Measurements from ENCODE around the gene CAMK2D.

The CAMK2D gene

DNA sequence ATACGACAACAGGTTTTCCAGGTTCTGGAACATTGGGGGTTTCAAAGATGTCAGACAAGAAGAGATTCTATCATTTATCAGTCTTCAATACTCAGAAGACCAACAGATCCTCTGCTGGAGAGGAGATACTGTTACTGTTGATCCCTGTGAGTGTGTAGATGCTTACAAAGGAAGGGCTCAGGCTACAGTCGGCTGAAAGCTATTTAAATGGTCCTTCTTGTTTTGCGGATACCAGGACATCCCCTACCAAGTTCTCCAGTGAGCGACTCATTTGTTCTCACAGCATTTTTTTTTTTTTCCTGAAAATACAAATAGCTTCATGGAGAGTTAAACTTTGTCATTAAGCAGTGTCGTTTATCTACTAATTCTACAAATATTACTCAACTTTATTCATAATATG lies 201.6 kb downstream of the CAMK2D start:
- no peak for DNase-seq

- DNase-seq: no peak
Observed at GRCh38 chr4:113556382-113557134, 205.0 kb downstream of the CAMK2D start.

DNA sequence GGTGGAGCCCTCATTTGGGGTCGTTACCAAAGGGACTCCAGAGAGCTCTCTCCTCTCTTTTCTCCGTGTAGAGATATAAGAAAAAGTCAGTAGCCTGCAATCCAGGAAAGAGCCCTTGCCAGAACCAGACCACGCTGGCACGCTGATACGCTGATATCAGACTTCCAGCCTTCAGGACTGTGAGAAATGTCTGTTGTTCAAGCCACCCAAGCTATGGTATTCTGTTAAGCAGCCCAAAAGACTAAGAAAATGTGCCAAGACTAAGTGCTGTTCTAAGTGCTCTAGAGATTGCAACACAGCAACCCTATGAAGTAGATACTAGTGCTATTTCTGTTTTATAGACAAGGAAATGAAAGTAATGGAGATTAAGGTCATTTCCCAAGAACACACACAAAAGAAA lies 205.7 kb downstream of the CAMK2D start:
- no peak for DNase-seq

DNA sequence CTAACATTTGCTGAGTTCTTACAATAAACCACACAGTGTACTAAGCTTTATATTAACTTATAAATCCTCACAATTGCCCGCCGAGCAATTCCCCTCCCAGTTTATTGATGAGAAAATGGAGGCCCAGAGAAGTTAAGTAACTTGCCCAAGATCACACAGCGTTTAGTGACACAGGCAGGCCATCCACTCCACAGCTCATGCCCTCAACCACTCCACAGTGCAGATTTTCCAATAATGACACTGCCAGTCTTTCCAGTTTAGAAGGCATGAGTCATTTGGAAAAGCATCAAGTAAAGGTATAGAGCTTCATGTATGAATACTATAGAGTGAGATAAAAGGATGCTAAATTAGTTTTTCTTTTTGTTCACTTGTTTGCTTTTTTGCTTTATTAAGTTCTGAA lies 208.5 kb downstream of the CAMK2D start:
- DNase-seq: no peak

DNA sequence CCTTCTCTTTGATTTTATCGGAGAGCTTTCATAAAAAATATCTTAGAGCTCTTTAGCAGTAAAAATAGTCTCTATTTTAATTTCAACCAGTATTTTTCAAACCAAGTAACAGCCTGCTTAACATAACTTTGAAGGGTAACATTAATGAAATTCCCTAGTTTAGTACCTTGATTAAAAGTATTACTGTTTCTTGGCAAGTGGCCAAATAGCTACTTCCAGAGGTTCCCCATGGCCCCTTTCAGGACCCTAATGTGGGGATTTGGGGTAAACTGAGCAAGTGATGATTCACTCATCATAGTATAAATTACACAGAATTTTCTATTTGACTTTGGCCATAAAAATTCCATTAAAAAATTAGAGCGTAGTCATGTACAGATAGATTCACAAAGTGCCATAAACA lies 211.0 kb downstream of the CAMK2D start:
- DNase-seq: no peak

- DNase-seq: no peak
Observed at GRCh38 chr4:113548303-113548702, 213.2 kb downstream of the CAMK2D start.

- DNase-seq: peak; percentile 51
Observed at GRCh38 chr4:113547487-113548042, 214.0 kb downstream of the CAMK2D start.

DNA sequence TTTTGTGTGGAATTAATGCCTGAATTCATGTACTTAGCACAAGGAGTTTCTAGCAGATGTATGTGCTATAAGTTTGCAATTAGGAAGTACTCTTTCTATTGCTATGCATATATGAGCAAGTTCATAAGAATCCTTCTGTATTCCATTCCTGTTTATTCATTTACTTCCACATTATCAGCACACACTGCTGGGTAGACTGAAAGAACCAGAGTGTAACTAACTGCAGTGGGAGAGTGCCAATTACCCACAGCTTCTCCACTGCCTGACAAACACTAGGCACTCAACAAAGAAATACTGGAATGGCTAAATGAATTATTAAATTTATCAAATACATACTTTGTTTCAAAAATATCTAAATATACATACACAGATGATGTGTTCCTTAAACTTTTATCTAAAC lies 219.6 kb downstream of the CAMK2D start:
- no peak for DNase-seq

DNA sequence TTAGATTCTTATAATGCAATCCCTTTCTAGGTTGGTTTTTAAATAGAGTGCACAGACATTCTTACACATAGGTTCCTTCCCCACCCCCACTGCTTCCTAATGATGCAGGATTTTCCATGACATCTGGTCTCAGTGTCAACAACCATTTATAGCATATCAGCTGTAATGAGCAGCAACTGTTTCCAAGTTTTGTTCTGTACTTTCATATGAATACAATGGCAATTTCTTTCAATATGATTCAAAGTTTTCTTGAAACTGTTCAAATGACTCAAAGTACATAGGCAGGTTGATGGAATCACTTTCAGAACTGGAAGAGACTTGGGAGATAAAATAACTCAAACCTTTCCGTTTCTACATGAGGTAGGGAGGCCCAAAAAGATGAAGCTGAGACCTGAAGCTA lies 220.7 kb downstream of the CAMK2D start:
- no peak for DNase-seq

- DNase-seq: no peak
Observed at GRCh38 chr4:113539408-113539807, 222.1 kb downstream of the CAMK2D start.

DNA sequence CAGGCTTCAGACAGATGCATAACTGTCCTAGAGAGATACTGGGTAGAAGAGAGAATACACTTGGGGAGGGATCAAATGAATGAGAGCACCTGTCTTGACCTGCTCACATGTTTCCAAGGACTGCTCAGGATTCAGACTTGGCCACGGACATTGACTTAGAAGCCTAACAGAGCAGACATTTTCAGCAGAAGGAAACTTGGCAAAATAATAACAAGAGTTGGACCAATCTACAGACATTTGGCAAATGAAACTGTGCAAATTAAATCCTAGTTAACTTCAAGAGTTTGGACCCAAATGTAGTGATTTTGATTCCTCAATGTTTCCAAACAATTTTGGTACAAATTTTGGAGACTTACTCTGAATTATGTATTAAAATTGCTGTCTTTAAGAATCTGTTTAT lies 223.9 kb downstream of the CAMK2D start:
- DNase-seq: no peak

DNA sequence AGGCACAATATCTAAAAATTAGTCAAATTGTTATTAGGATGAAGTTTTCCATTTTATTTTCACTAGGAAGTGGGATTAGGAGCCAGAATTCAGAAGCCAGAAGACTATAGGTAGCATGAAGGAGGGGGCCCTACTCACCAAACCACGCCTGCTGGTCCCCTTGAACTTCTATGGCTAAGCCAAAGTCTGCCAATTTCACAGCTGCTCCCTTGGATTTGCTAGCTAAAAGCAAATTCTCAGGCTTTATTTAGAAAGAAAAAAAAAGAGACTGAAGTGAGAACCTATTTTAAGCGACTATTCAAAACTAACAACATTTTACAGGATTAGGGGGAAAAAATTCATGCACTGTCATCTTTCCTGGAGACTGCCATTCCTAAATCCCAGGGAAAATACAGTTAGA lies 224.3 kb downstream of the CAMK2D start:
- DNase-seq: no peak

GRCh38 chr4:113534711-113535110 lies 226.8 kb downstream of the CAMK2D start:
- no peak for DNase-seq

DNA sequence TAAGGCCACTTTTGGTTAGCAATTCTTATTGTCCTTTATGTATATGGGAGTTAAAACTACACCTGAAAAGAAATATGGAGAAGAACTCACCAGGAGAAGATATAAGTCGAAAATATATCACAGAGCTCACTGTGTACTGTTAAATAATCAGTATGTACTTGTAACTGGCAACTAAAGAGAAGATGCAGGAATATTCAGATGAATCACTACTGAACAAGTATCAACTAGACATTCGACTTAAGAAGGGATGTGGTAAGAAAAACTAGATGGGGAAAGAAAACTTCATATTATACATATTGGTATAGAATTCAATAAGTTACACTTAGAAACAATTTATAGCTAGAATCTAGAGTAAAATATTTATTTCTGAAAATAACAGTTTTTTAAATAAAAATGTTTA lies 230.0 kb downstream of the CAMK2D start:
- DNase-seq: no peak

- no peak for DNase-seq
Observed at GRCh38 chr4:113528395-113528794, 233.1 kb downstream of the CAMK2D start.

DNA sequence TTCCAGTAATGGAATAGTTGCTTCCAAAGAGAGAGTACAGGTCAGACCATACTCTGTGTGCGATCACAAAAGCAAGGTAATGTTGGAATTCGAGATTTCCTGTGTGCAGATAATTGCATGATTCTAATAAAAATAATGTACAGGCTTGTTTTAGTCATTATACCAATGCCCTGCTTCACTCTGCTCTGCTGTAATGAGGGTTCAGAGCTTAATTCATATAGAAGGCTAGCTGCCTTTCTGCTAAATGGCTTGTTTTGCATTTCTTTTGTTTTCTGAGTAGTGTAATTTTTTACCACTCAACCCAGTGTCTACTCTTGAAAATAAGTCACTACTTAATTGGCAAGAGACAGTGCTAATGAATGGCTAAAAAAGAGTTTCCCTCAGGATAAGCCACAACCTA lies 236.0 kb downstream of the CAMK2D start:
- no peak for DNase-seq

DNA sequence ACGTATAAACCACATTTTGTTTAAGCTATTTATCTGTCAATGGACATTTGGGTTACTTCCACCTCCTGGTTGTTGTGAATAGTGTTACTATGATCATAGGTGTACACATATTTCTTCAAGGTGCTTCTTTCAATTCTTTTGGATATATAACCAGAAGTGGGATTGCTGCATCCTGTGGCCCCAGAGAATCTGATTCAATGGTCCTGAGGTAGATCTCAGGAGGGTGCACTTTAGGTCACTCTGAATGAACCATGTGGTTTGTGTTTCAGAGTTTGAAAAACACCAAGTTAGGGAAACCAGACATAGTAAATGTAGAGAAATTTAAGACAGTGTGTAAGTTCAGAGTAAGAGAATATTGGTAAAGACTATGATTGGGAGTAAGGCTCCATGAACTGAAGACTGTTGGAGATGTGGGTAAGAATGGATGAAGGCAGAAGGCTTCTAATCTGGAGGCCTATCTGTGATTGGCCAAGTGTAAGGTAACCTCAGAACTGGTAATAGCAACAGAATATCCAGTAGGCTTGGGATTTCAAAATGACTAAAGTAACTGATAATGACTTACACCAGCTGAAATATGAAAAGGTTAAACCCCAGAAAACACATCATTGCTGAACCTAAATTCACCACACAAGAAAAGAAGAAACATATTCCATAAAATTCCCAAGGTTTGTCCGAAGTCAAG lies 236.9 kb downstream of the CAMK2D start:
- no peak for DNase-seq

DNA sequence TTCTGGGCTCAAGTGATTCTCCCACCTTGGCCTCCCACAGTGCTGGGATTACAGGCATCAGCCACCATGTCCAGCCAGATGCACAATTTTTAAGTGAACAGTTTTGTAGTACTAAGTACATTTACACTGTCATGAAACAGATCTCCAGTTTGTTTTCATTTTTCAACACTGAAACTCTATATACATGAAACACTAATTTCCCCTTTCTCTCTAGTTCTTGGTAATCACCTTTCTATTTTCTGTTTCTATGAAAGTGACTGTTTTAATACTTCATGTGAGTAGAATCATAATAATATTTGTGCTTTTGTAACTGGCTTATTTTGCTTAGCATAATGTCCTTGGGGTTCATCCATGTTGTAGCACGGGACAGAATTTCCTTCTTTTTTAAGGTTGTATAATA lies 237.4 kb downstream of the CAMK2D start:
- DNase-seq: no peak

DNA sequence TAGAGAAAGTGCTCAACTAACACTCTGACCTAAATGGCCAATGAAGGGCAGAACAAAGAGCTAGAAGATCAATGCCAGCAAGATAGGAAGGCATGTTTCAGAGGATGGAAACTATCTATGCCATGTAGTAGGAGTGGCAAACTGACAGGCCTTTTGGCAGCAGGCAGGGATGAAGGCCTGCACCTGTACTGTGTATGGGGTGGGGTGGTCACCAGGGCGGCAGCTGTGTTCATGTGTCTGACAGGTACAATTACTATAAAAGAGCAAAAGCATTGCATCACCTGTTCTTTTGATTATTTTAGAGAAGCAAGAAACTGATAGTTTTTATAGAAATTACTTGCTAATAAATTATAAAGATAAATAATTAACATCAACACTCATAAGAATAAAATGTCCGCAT lies 239.1 kb downstream of the CAMK2D start:
- no peak for DNase-seq

DNA sequence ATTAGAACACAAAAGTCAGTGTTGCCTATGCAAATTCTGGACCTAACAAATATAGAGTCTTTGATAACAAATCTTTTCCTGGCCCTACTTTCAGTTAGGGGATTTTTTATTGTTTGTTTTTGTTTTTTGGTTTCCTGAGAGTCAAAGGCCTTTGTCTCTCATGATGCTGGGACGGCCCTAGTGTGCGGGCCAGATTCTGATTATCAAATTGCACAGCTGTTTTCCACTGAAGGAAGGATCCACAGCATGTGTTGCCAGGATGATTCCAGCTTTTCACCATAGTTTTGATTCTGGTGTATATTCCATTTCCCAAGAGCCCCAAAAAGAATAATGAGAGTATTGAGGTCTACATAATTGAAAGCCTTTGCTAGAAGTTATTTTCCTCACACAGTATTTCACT lies 248.2 kb downstream of the CAMK2D start:
- no peak for DNase-seq

- DNase-seq: no peak
Observed at GRCh38 chr4:113512880-113513279, 248.7 kb downstream of the CAMK2D start.

DNA sequence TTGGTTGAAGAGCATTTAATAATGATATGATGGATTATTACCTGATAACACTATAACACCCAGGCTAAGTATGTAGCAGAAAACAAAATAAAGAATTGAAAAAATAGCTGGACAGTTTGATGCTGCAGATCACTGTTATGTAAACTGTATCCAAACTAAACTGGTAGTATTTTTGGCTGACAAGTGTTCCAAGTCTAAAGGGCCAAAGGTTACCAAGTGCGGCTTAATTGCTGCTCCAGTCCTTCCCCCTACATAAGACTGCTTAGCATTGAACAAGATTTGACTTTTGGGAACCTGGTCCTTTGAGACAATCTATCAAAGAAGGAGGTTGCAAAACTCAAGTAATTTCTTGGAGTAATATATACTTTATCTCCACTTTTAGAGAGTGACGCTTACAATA lies 249.6 kb downstream of the CAMK2D start:
- DNase-seq: no peak

DNA sequence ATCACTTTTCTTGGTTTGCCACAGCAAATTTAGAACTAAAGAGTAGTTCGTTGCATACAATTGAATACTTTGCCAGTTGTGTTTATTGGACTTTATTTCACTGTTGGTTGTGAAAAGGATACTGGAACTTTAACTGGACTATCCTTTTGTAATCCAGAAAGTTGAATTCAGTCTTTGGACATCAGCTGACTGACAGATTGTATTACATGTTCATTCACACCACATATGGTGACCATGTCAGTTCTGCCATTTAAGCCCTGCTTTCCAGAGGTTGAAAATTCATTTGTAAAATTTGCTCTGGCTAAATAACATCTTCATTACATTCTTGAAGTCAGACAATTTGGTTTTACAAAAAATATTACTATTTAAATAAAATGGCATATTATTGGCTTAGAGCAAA lies 251.7 kb downstream of the CAMK2D start:
- no peak for DNase-seq

GRCh38 chr4:113505044-113505443 lies 256.5 kb downstream of the CAMK2D start:
- no peak for DNase-seq

GRCh38 chr4:113504422-113504821 lies 257.1 kb downstream of the CAMK2D start:
- no peak for DNase-seq
